ENCODE data around the gene THOC6.
"Not testable (repeated sequence)": the region's sequence is repeated elsewhere in the genome, so short reads cannot be mapped to it uniquely, and the experiment has no call there.

The THOC6 gene

GRCh38 chr16:3057181-3058138, 33.6 kb downstream of the THOC6 start:
- DNase-seq = no peak

- DNase-seq = peak; percentile 66
These were observed 34.5 kb downstream of the THOC6 start for GRCh38 chr16:3058139-3059030.

- peak; percentile 92 for DNase-seq
These were observed 35.3 kb downstream of the THOC6 start for GRCh38 chr16:3059041-3059722.

GRCh38 chr16:3059723-3060242, 35.9 kb downstream of the THOC6 start:
- DNase-seq = no peak

- no peak for DNase-seq
These were observed 36.7 kb downstream of the THOC6 start for GRCh38 chr16:3060339-3061127.

GRCh38 chr16:3062553-3062952, 38.7 kb downstream of the THOC6 start:
- no peak for DNase-seq

- DNase-seq = no peak
These were observed 40.0 kb downstream of the THOC6 start for GRCh38 chr16:3063625-3064386.

- DNase-seq = peak; percentile 32
These were observed 41.4 kb downstream of the THOC6 start, which contains the start of gene IL32 for GRCh38 chr16:3065069-3065741. TSS of gene IL32 (plus strand) at chr16:3065640. CDS start at chr16:3065812, 172 bp downstream.

- DNase-seq = no peak
These were observed 42.1 kb downstream of the THOC6 start for GRCh38 chr16:3065742-3066439.

GRCh38 chr16:3066440-3066748, 42.6 kb downstream of the THOC6 start:
- DNase-seq = no peak

- DNase-seq = no peak
These were observed 44.7 kb downstream of the THOC6 start for GRCh38 chr16:3068487-3068886.

GRCh38 chr16:3069146-3069545, 45.3 kb downstream of the THOC6 start:
- DNase-seq = not testable (repeated sequence)

- DNase-seq = no peak
These were observed 46.8 kb downstream of the THOC6 start for GRCh38 chr16:3070608-3071111.

- no peak for DNase-seq
These were observed 47.8 kb downstream of the THOC6 start for GRCh38 chr16:3071655-3072054.

- not testable (repeated sequence) for DNase-seq
These were observed 48.3 kb downstream of the THOC6 start for GRCh38 chr16:3072148-3072547.

- not testable (repeated sequence) for DNase-seq
These were observed 48.9 kb downstream of the THOC6 start for GRCh38 chr16:3072576-3073263.

- no peak for DNase-seq
These were observed 49.6 kb downstream of the THOC6 start for GRCh38 chr16:3073448-3073847.

- peak; percentile 40 for DNase-seq
These were observed 51.2 kb downstream of the THOC6 start for GRCh38 chr16:3074860-3075522.
